Measurements from ENCODE around the gene ACTR6. TPM values are rescaled to one million over a fixed set of nuclear protein-coding genes. Genes with fewer than 3 reads are reported as not detected.

ACTR6 gene
- 23.8 TPM for total RNA-seq

DNA sequence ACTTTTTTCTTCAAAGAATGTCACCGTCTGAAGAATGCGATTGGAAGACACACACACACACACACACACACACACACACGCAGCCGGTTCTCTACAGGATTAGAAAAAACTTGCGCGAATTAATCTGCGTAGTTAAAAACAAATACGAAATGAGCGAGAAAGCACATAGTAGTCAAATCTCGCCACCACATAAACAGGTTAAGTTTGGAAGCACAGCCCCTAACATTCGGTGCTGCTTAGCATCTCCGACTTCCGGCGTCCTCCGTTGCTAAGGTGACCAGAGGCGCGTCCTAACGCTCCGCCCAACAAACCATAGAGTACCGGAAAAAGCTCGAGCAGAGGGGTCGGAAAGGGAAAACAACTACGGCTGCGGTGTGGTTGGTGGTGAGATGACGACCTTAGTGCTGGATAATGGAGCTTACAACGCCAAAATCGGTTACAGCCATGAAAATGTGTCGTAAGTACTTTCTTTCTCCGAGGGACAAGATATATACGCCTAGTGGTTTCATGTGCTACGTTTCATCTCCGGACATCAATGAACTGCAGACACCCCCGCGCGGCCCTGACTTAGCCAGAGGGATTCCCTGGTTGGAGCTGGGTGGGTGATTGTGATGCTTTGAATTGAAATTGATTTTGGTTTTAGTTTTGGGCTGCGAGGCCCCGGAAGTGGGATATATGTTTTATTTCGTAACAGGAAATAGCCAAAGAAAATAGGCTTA, at the start of gene ACTR6:
Gene ACTR6, plus strand, starts transcription at position 353 of the 719 bp plus-strand sequence. Its CDS starts 37 bp downstream, at position 390.

DNA sequence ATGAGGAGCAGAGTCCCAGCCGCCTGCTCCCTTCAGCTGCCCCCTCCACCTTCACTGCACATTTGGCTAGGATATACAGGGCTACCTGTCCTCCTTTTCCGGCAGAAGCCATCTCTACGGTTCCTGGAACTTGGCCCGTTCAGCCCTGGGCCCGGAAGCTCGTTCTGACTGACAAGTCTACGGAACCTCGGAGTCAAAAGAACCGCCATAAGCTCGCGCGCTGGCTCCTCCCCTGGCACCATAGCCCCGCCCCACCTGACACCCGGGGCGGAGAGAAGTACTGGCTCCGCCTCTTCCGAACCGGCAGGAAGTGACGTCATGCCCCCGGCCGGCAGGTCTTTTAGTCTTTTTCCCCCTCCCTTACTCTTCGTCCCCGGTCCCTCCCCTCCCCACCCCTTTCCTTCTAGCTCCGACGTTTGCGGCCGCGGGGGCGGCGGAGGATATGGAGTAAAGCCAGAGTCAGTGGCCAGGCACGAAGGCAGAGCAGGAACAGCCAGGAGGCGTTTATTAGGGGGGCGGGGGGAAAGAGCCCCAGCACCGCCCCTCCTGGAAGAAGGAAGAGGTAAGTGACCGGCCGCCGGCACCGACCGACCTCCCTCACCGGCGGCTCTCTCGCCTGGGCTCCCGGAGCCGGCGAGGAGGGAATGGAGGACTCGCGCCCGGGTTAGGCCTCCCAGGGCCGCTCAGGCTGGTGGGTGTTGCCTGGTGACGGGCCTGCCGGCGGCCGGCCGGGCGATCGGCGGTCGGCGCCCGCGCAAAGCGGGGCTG, 66.4 kb downstream of the ACTR6 start, which contains the start of the genes DEPDC4 and SCYL2:
Gene DEPDC4, minus strand, starts transcription at position 245 of the 768 bp plus-strand sequence. Its CDS starts 3 bp downstream, at position 242.
Gene SCYL2, plus strand, starts transcription at position 343 of the 768 bp plus-strand sequence. CDS start 15,794 bp downstream, outside the sequence.

Small RNAs within 50 kb of the gene (small RNA-seq; reads per million reads assigned to genes)
- gene MIR1827 (ENCODE audit: low replicate concordance) = not detected
- gene RF00019 (ENCODE audit: low replicate concordance) = not detected
- not detected for gene RN7SL176P (ENCODE audit: low replicate concordance)

Other genes with a start within 250 kb of the ACTR6 start
- gene ANKS1B, start 215.9 kb upstream of the ACTR6 start, total RNA-seq = 8.7 TPM
- gene BLTP3B, start 57.9 kb upstream of the ACTR6 start, total RNA-seq = 36.8 TPM
- gene DEPDC4, start 66.3 kb downstream of the ACTR6 start, total RNA-seq = 5.1 TPM
- gene SCYL2, start 66.4 kb downstream of the ACTR6 start, total RNA-seq = 53.7 TPM
- 0.23 TPM for gene SLC17A8, start 156.3 kb downstream of the ACTR6 start, total RNA-seq